GM23338 (cell line): ENCODE measurements around the gene GLB1L. TPM values are rescaled to one million over a fixed set of nuclear protein-coding genes. Genes with fewer than 3 reads are reported as not detected.
A peak's percentile ranks its signal among the peaks of the same experiment; 100 is the strongest.
"Not testable (repeated sequence)": the region's sequence is repeated elsewhere in the genome, so short reads cannot be mapped to it uniquely, and the experiment has no call there.

Experiments used
- ATAC-seq: fragments of 200-7000 bp; cut with Tn5 transposase; 3 replicates; pipeline ENCODE4 v1.9.1; 2020
- DNase-seq: peaks from one replicate; pipeline ENCODE4 v3.0.0-alpha.2; 2015; ENCODE audit warnings: low spot score
- H2AFZ ChIP-seq: fragments of 200-600 bp; sonication (generic); 2 replicates; pipeline ENCODE4 v1.8.0; 2016; ENCODE audit warnings: antibody characterized with exemption, mild to moderate bottlenecking, moderate library complexity
- H3F3A ChIP-seq: fragments of 200-600 bp; sonication (generic); replicated peaks from 2 replicates; pipeline ENCODE4 v1.8.0; 2017; ENCODE audit warnings: antibody characterized with exemption, mixed run types, low read depth
- H3K27ac ChIP-seq: fragments of 200-600 bp; sonication (generic); 2 replicates; pipeline ENCODE4 v1.6.1; 2016; ENCODE audit warnings: low read depth
- H3K27me3 ChIP-seq: fragments of 200-600 bp; sonication (generic); 2 replicates; pipeline ENCODE4 v1.8.0; 2016; ENCODE audit warnings: mild to moderate bottlenecking, mixed run types, moderate library complexity; ENCODE audit not compliant: insufficient read depth
- H3K36me3 ChIP-seq: fragments of 200-600 bp; sonication (generic); 2 replicates; pipeline ENCODE4 v1.8.0; 2016; ENCODE audit warnings: mild to moderate bottlenecking; ENCODE audit not compliant: insufficient read depth
- H3K4me1 ChIP-seq: fragments of 200-600 bp; sonication (generic); 2 replicates; pipeline ENCODE4 v1.8.0; 2016; ENCODE audit warnings: mild to moderate bottlenecking, moderate library complexity; ENCODE audit not compliant: insufficient read depth
- H3K4me2 ChIP-seq: fragments of 200-600 bp; sonication (generic); 2 replicates; pipeline ENCODE4 v1.7.1; 2017; ENCODE audit warnings: mixed run types
- H3K4me3 ChIP-seq: fragments of 200-600 bp; sonication (generic); 2 replicates; pipeline ENCODE4 v1.6.1; 2016; ENCODE audit warnings: mixed run types
- H3K79me2 ChIP-seq: fragments of 200-600 bp; sonication (generic); replicated peaks from 2 replicates; pipeline ENCODE4 v1.8.0; 2017; ENCODE audit warnings: mild to moderate bottlenecking; ENCODE audit not compliant: insufficient read depth
- H3K9me2 ChIP-seq: fragments of 200-600 bp; sonication (generic); 2 replicates; pipeline ENCODE4 v1.8.0; 2017; ENCODE audit not compliant: insufficient read depth
- H4K20me1 ChIP-seq: fragments of 200-600 bp; sonication (generic); replicated peaks from 2 replicates; pipeline ENCODE4 v1.8.0; 2017; ENCODE audit warnings: mild to moderate bottlenecking; ENCODE audit not compliant: insufficient read depth
- H3K27ac Mint-ChIP-seq: 2 replicates; pipeline ENCODE4 v1.8.0; 2020; ENCODE audit warnings: inconsistent platforms, mild to moderate bottlenecking, moderate library complexity, mixed read lengths
- H3K27me3 Mint-ChIP-seq: 3 replicates; pipeline ENCODE4 v1.8.0; 2022; ENCODE audit warnings: low read depth, mild to moderate bottlenecking, moderate library complexity, mixed read lengths, inconsistent platforms; ENCODE audit not compliant: insufficient read depth, poor library complexity
- H3K36me3 Mint-ChIP-seq: 3 replicates; pipeline ENCODE4 v1.8.0; 2021; ENCODE audit warnings: low read depth, mild to moderate bottlenecking, inconsistent platforms, moderate library complexity, mixed read lengths
- H3K4me1 Mint-ChIP-seq: 3 replicates; pipeline ENCODE4 v1.8.0; 2020; ENCODE audit warnings: mild to moderate bottlenecking, inconsistent platforms, mixed read lengths
- H3K4me3 Mint-ChIP-seq: 3 replicates; pipeline ENCODE4 v1.8.0; 2021; ENCODE audit warnings: moderate library complexity, mild to moderate bottlenecking, inconsistent platforms, mixed read lengths
- H3K9me3 Mint-ChIP-seq: 3 replicates; pipeline ENCODE4 v1.8.0; 2020; ENCODE audit warnings: moderate library complexity, mild to moderate bottlenecking, inconsistent platforms, mixed read lengths
- CREB1 ChIP-seq: fragments of 250-450 bp; sonication (Bioruptor Pico); IDR thresholded peaks from 2 replicates; pipeline ENCODE4 v1.5.0; 2020; ENCODE audit warnings: low read depth, mild to moderate bottlenecking, moderate library complexity
- EZH2 ChIP-seq: fragments of 200-600 bp; sonication (generic); IDR thresholded peaks from one replicate; pipeline ENCODE4 v1.8.0; 2017; ENCODE audit warnings: antibody characterized with exemption, mild to moderate bottlenecking, low read depth; ENCODE audit not compliant: unreplicated experiment
- EZH2phosphoT487 ChIP-seq: fragments of 200-600 bp; sonication (generic); IDR thresholded peaks from one replicate; pipeline ENCODE4 v1.8.1; 2018; ENCODE audit warnings: antibody characterized with exemption; ENCODE audit not compliant: unreplicated experiment
- JUNB ChIP-seq: IDR thresholded peaks from one replicate; pipeline ENCODE4 v1.6.1; 2016; ENCODE audit warnings: antibody characterized with exemption; ENCODE audit not compliant: unreplicated experiment
- NANOG ChIP-seq: IDR thresholded peaks from 2 replicates; pipeline ENCODE4 v1.6.1; 2016; ENCODE audit warnings: antibody characterized with exemption, borderline replicate concordance
- polyA plus RNA-seq: library from polyadenylated mRNA; unstranded; fragments of >200 nt; fragmentation: Nextera tagmentation; extraction: Ambion mirVana; gene quantifications from 2 replicates; pipeline ENCODE4 v1.2.1, GENCODE V29; 2016
- total RNA-seq: library from RNA; depleted of rRNA; stranded (reverse); fragments of >200 nt; shearing (Covaris generic); gene quantifications from 2 replicates; pipeline ENCODE4 v1.2.3, GENCODE V29; 2014
- TF ChIP-seq, protein P1 (sequence below), 2 experiments: fragments of 200-600 bp in 1 of 2; sonication (generic) in 1 of 2; conservative IDR thresholded peaks; 2 replicates each; pipeline versions ENCODE4 v1.5.1 to v1.6.1; 2016 to 2017; ENCODE audit warnings: antibody characterized with exemption in 2 of 2, low read depth in 2 of 2, mild to moderate bottlenecking in 2 of 2, moderate library complexity in 1 of 2
- TF ChIP-seq, protein P2 (sequence below): IDR thresholded peaks from one replicate; pipeline ENCODE4 v1.6.1; 2018; ENCODE audit warnings: antibody characterized with exemption; ENCODE audit not compliant: unreplicated experiment
- TF ChIP-seq, protein P3 (sequence below): IDR thresholded peaks from 2 replicates; pipeline ENCODE4 v1.6.1; 2016; ENCODE audit warnings: antibody characterized with exemption

The GLB1L gene
- total and polyA plus RNA-seq, 2 experiments from 2014 or later, result 1.7 to 5.4 TPM

DNA sequence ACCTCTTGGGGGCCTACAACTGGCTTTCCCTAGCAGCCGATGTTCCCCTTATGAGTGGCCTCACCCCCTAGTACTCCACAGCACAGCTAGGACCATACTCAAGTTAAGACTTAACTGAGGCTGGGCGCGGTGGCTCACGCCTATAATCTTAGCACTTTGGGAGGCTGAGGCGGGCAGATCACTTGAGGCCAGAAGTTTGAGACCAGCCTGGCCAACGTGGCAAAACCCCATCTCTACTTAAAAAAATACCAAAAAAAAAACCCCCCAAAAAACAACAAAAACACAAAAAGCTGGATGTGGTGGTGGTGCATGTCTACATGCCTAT, 41.8 kb upstream of the GLB1L start:
- not testable (repeated sequence) for H3K27me3 Mint-ChIP-seq, H3K27ac Mint-ChIP-seq, H3K4me3 Mint-ChIP-seq, H3K27me3 ChIP-seq, DNase-seq, H3K9me3 Mint-ChIP-seq, H3K4me2 ChIP-seq, H3F3A ChIP-seq, H4K20me1 ChIP-seq, H3K4me3 ChIP-seq, H2AFZ ChIP-seq, H3K36me3 Mint-ChIP-seq, H3K27ac ChIP-seq, H3K79me2 ChIP-seq, H3K36me3 ChIP-seq, H3K9me2 ChIP-seq, H3K4me1 ChIP-seq
- H3K4me1 Mint-ChIP-seq, result peaks cover 12% of the 10 kb centered on the region
- ATAC-seq, result peak; percentile 7; the same call in 2 of the 3 replicates

DNA sequence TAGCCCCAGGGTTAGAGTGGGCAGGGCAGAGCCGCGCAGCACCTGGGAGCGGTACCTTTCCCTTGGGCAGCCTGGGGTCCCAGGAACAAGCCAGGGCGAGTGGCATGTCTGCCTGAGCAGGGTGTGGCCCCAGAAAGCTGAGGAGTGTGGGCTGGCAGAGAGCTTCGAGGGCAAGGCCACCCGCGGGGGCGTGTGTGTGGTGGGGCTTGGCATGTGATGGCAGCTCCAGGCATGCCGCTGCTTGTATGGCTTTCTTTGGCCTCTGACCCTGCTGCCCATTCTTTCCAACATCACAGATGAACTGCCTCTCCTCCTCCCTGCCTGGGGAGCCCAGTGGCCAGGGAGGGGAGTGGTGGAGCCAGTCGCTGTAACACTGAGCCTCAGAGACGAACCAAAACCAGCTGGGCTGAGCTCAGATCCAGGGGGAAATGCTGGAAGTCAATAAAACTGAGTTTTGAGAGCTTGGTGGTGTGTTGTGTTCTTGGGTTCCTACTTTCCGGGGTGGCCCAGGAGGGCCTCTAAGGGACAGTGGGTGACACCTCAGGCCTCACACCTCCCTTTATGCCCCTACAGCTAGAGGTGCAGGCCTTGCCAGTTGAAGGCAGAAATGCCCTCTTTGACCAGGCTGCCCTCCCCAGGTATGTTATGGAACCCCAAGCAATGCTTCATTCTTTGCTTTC, 41.3 kb upstream of the GLB1L start:
- Histone ChIP-seq H3K9me2 (no peaks in the 10 kb centered on the region), H3K4me3 (peak overlapping the region; percentile 43), H3K27ac (no peak overlapping the region), H3K36me3 (no peaks in the 10 kb centered on the region; the same call in 1 of the 2 replicates), H4K20me1 (no peaks in the 10 kb centered on the region; the same call in 1 of the 2 replicates), H3K27me3 (no peaks in the 10 kb centered on the region), H3K4me2 (peak overlapping the region; percentile 75), H3K79me2 (no peaks in the 10 kb centered on the region), H3K4me1 (peaks cover 4% of the 10 kb centered on the region; the same call in 1 of the 2 replicates), H2AFZ (no peak overlapping the region), H3F3A (no peaks in the 10 kb centered on the region)
- Mint-ChIP-seq H3K4me1 (peaks cover 12% of the 10 kb centered on the region), H3K27me3 (peaks cover 4% of the 10 kb centered on the region), H3K9me3 (no peaks in the 10 kb centered on the region), H3K4me3 (peak overlapping the region; percentile 28), H3K27ac (peak overlapping the region; percentile 19), H3K36me3 (peaks cover 4% of the 10 kb centered on the region; the same call in 2 of the 3 replicates)
- TF ChIP-seq, protein P1, sequence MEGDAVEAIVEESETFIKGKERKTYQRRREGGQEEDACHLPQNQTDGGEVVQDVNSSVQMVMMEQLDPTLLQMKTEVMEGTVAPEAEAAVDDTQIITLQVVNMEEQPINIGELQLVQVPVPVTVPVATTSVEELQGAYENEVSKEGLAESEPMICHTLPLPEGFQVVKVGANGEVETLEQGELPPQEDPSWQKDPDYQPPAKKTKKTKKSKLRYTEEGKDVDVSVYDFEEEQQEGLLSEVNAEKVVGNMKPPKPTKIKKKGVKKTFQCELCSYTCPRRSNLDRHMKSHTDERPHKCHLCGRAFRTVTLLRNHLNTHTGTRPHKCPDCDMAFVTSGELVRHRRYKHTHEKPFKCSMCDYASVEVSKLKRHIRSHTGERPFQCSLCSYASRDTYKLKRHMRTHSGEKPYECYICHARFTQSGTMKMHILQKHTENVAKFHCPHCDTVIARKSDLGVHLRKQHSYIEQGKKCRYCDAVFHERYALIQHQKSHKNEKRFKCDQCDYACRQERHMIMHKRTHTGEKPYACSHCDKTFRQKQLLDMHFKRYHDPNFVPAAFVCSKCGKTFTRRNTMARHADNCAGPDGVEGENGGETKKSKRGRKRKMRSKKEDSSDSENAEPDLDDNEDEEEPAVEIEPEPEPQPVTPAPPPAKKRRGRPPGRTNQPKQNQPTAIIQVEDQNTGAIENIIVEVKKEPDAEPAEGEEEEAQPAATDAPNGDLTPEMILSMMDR (conservative IDR thresholded peaks at IDR 0.05; ENCODE audit: low read depth in 2 of 2), result 0 out of 4 replicates have a peak, but pooled peaks of 1 of the 2 experiments have one; percentile 23
- TF ChIP-seq CREB1 (CRISPR knock-in tag), result no peak
- peak; percentile 27 for ATAC-seq
- DNase-seq, result peak; percentile 37

DNA sequence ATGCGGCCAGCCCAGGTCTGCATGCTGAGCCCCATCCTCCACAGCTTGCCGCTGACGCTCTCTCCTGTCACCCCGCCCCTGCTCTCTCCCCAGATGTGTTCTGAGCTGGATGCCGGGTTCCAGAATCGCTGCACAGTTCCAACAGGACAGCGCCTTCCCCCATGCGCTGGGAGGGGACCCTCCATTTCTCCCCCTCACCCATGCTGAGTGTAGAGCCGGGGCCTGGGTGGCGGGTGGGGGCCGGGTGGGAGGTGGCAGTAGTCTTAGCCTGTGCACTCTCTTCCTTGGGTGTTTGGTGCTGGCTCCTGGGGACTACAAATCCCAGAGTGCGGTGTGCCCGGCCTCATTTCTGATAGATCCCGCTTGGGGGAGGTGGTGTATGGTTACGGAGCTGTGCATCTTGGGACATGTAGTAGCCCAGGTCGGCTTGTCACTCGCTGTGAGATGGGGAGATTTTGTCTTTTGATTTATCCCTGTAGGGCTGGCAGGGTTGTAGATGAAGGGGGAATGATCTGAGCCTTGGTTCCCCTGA, 40.7 kb upstream of the GLB1L start:
- no peak overlapping the region for H2AFZ ChIP-seq
- no peaks in the 10 kb centered on the region; the same call in 1 of the 2 replicates for H3K36me3 ChIP-seq
- Mint-ChIP-seq H3K4me3 (peak overlapping the region; percentile 28), H3K4me1 (peaks cover 12% of the 10 kb centered on the region), H3K27me3 (peaks cover 4% of the 10 kb centered on the region), H3K9me3 (no peaks in the 10 kb centered on the region), H3K36me3 (peaks cover 10% of the 10 kb centered on the region; the same call in 2 of the 3 replicates), H3K27ac (peak overlapping the region; percentile 19)
- peak; percentile 94 for DNase-seq
- no peaks in the 10 kb centered on the region for H3K9me2 ChIP-seq
- H3K4me2 ChIP-seq, result peak overlapping the region; percentile 75
- no peaks in the 10 kb centered on the region for H3K79me2 ChIP-seq
- no peaks in the 10 kb centered on the region; the same call in 1 of the 2 replicates for H4K20me1 ChIP-seq
- H3K27me3 ChIP-seq, result no peaks in the 10 kb centered on the region
- no peak overlapping the region for H3K27ac ChIP-seq
- peaks cover 4% of the 10 kb centered on the region; the same call in 1 of the 2 replicates for H3K4me1 ChIP-seq
- H3K4me3 ChIP-seq, result peak overlapping the region; percentile 43
- H3F3A ChIP-seq, result no peaks in the 10 kb centered on the region
- TF ChIP-seq JUNB (no peak), EZH2phosphoT487 (no peak), NANOG (no peak), CREB1 (CRISPR knock-in tag) (peak; percentile 54; the same call in 1 of the 2 replicates), EZH2 (no peak)
- TF ChIP-seq, protein P2, sequence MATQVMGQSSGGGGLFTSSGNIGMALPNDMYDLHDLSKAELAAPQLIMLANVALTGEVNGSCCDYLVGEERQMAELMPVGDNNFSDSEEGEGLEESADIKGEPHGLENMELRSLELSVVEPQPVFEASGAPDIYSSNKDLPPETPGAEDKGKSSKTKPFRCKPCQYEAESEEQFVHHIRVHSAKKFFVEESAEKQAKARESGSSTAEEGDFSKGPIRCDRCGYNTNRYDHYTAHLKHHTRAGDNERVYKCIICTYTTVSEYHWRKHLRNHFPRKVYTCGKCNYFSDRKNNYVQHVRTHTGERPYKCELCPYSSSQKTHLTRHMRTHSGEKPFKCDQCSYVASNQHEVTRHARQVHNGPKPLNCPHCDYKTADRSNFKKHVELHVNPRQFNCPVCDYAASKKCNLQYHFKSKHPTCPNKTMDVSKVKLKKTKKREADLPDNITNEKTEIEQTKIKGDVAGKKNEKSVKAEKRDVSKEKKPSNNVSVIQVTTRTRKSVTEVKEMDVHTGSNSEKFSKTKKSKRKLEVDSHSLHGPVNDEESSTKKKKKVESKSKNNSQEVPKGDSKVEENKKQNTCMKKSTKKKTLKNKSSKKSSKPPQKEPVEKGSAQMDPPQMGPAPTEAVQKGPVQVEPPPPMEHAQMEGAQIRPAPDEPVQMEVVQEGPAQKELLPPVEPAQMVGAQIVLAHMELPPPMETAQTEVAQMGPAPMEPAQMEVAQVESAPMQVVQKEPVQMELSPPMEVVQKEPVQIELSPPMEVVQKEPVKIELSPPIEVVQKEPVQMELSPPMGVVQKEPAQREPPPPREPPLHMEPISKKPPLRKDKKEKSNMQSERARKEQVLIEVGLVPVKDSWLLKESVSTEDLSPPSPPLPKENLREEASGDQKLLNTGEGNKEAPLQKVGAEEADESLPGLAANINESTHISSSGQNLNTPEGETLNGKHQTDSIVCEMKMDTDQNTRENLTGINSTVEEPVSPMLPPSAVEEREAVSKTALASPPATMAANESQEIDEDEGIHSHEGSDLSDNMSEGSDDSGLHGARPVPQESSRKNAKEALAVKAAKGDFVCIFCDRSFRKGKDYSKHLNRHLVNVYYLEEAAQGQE, result no peak
- TF ChIP-seq, protein P3, sequence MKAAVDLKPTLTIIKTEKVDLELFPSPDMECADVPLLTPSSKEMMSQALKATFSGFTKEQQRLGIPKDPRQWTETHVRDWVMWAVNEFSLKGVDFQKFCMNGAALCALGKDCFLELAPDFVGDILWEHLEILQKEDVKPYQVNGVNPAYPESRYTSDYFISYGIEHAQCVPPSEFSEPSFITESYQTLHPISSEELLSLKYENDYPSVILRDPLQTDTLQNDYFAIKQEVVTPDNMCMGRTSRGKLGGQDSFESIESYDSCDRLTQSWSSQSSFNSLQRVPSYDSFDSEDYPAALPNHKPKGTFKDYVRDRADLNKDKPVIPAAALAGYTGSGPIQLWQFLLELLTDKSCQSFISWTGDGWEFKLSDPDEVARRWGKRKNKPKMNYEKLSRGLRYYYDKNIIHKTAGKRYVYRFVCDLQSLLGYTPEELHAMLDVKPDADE, result peak; percentile 97
- peak; percentile 98 for ATAC-seq
